A549 (cell line): ENCODE data around the gene CYB561D1. TPM values are rescaled to one million over a fixed set of nuclear protein-coding genes. Genes with fewer than 3 reads are reported as not detected.
A peak's percentile ranks its signal among the peaks of the same experiment; 100 is the strongest.

ENCODE experiments used
- ATAC-seq, 2 experiments: fragments of 200-7000 bp in 1 of 2; fragments of >200 bp in 1 of 2; cut with Nextera tagmentation in 1 of 2; cut with Tn5 transposase in 1 of 2; 3 replicates each; pipeline versions ENCODE4 v1.8.0 to v1.9.1; 2018 to 2020; ENCODE audit warnings: mild to moderate bottlenecking in 1 of 2, moderate library complexity in 1 of 2
- CTCF ChIA-PET: fragments of 300-600 bp; sonication (Branson Sonifier 250); formaldehyde crosslinking; extraction: SDS; loops from one replicate; lab custom pipeline; 2021; ENCODE audit warnings: antibody characterized with exemption, inconsistent platforms; lab: Yijun Ruan, JAX
- POLR2A ChIA-PET: fragments of 350-600 bp; formaldehyde crosslinking; extraction: SDS; loops from one replicate; lab custom pipeline; 2021; ENCODE audit warnings: antibody characterized with exemption, inconsistent platforms; lab: Yijun Ruan, JAX
- DNase-seq, 2 experiments: peaks; one replicate each; pipeline versions ENCODE4 v3.0.0 to v3.0.0-alpha.2; 2011 to 2016; ENCODE audit warnings: low read depth in 1 of 2, low spot score in 1 of 2
- FAIRE-seq: peaks from 2 replicates; lab custom pipeline; 2011; peaks lifted over from hg19 to GRCh38; lab: Jason Lieb, UNC
- H3K27ac ChIP-seq, 2 experiments: fragments of >200 bp; sonication (Bioruptor Twin); formaldehyde crosslinking; 3 replicates each; pipeline ENCODE4 v1.5.1; 2016 to 2017
- H3K4me1 ChIP-seq: fragments of >200 bp; sonication (Bioruptor Twin); formaldehyde crosslinking; 3 replicates; pipeline ENCODE4 v1.6.1; 2016
- H3K4me2 ChIP-seq: fragments of >200 bp; sonication (Bioruptor Twin); formaldehyde crosslinking; 3 replicates; pipeline ENCODE4 v1.6.1; 2016
- H3K4me3 ChIP-seq: fragments of >200 bp; sonication (Bioruptor Twin); formaldehyde crosslinking; 3 replicates; pipeline ENCODE4 v1.5.1; 2016
- H3K9me3 ChIP-seq: fragments of >200 bp; sonication (Bioruptor Twin); formaldehyde crosslinking; 3 replicates; pipeline ENCODE4 v1.6.1; 2016
- ATOH8 ChIP-seq: fragments of 250-450 bp; sonication (Bioruptor Pico); IDR thresholded peaks from 2 replicates; pipeline ENCODE4 v1.5.0; 2020; ENCODE audit warnings: low read depth, mild to moderate bottlenecking, moderate library complexity
- BCL3 ChIP-seq: fragments of >200 bp; sonication (Bioruptor Twin); formaldehyde crosslinking; IDR thresholded peaks from 3 replicates; pipeline ENCODE4 v1.6.1; 2016
- CBX2 ChIP-seq: fragments of 200-600 bp; sonication (generic); IDR thresholded peaks from 2 replicates; pipeline ENCODE4 v1.6.1; 2016; ENCODE audit warnings: low read depth, mild to moderate bottlenecking, borderline replicate concordance
- CBX8 ChIP-seq: fragments of 200-600 bp; sonication (generic); IDR thresholded peaks from 2 replicates; pipeline ENCODE4 v1.6.1; 2016
- CEBPB ChIP-seq, 2 experiments: fragments of >200 bp in 1 of 2; sonication (Bioruptor Twin) in 1 of 2; formaldehyde crosslinking in 1 of 2; IDR thresholded peaks; 2 replicates each; pipeline ENCODE4 v1.6.1; 2012 to 2016
- CHD2 ChIP-seq: fragments of 150-350 bp; IDR thresholded peaks from 2 replicates; pipeline ENCODE4 v1.6.1; 2014; ENCODE audit warnings: low read length; ENCODE audit not compliant: partially characterized antibody
- EHF ChIP-seq: fragments of 250-450 bp; sonication (Bioruptor Pico); IDR thresholded peaks from 2 replicates; pipeline ENCODE4 v1.5.0; 2020; ENCODE audit warnings: mild to moderate bottlenecking
- EHMT2 ChIP-seq: fragments of 200-600 bp; sonication (generic); IDR thresholded peaks from 2 replicates; pipeline ENCODE4 v1.6.1; 2016; ENCODE audit warnings: antibody characterized with exemption, low read depth, mild to moderate bottlenecking, moderate library complexity
- EP300 ChIP-seq, 2 experiments: fragments of >200 bp; sonication (Bioruptor Twin); formaldehyde crosslinking; IDR thresholded peaks; 2 replicates in 1 of 2; 3 replicates in 1 of 2; pipeline ENCODE4 v1.6.1; 2016 to 2017
- ESRRA ChIP-seq: fragments of 150-350 bp; IDR thresholded peaks from 2 replicates; pipeline ENCODE4 v1.6.1; 2014; ENCODE audit warnings: mild to moderate bottlenecking, low read length, borderline replicate concordance
- FOSB ChIP-seq: fragments of 250-450 bp; sonication (Bioruptor Pico); IDR thresholded peaks from 2 replicates; pipeline ENCODE4 v1.5.0; 2020; ENCODE audit warnings: mild to moderate bottlenecking, moderate library complexity
- FOXS1 ChIP-seq: fragments of 250-450 bp; sonication (Bioruptor Pico); IDR thresholded peaks from 2 replicates; pipeline ENCODE4 v1.5.0; 2020; ENCODE audit warnings: mild to moderate bottlenecking, moderate library complexity
- HES2 ChIP-seq: fragments of >200 bp; sonication (Bioruptor Twin); formaldehyde crosslinking; IDR thresholded peaks from 2 replicates; pipeline ENCODE4 v1.6.1; 2016
- JUN ChIP-seq, 2 experiments: fragments of >200 bp; sonication (Bioruptor Twin); formaldehyde crosslinking; IDR thresholded peaks; 2 replicates in 1 of 2; 3 replicates in 1 of 2; pipeline ENCODE4 v1.6.1; 2016 to 2017
- KDM1A ChIP-seq: fragments of 200-600 bp; sonication (generic); IDR thresholded peaks from 2 replicates; pipeline ENCODE4 v1.6.1; 2016; ENCODE audit warnings: low read depth, mild to moderate bottlenecking
- KDM5A ChIP-seq: fragments of 200-600 bp; sonication (generic); IDR thresholded peaks from 2 replicates; pipeline ENCODE4 v1.6.1; 2016; ENCODE audit warnings: antibody characterized with exemption, mild to moderate bottlenecking
- MAFK ChIP-seq: fragments of 450-650 bp; IDR thresholded peaks from 2 replicates; pipeline ENCODE4 v1.6.1; 2014; ENCODE audit not compliant: partially characterized antibody
- MAX ChIP-seq: IDR thresholded peaks from 2 replicates; pipeline ENCODE4 v1.6.1; 2012
- NR3C1 ChIP-seq: fragments of >200 bp; sonication (Bioruptor Twin); formaldehyde crosslinking; IDR thresholded peaks from 3 replicates; pipeline ENCODE4 v1.6.1; 2017
- PBX3 ChIP-seq: IDR thresholded peaks from 2 replicates; pipeline ENCODE4 v1.6.1; 2012
- POLR2AphosphoS2 ChIP-seq: conservative IDR thresholded peaks from 2 replicates; pipeline ENCODE4 v1.6.1; 2012; ENCODE audit warnings: low read length, improper control_type of control experiment, inconsistent platforms
- RFX5 ChIP-seq: fragments of 450-650 bp; IDR thresholded peaks from 2 replicates; pipeline ENCODE4 v1.7.1; 2014; ENCODE audit warnings: antibody characterized with exemption, mild to moderate bottlenecking, moderate library complexity
- SMC3 ChIP-seq: fragments of >200 bp; sonication (Bioruptor Twin); formaldehyde crosslinking; IDR thresholded peaks from 3 replicates; pipeline ENCODE4 v1.6.1; 2018; ENCODE audit warnings: inconsistent platforms
- SREBF2 ChIP-seq: fragments of 450-650 bp; IDR thresholded peaks from 2 replicates; pipeline ENCODE4 v1.6.1; 2014; ENCODE audit warnings: mild to moderate bottlenecking, moderate library complexity
- TFCP2L1 ChIP-seq: fragments of 250-450 bp; sonication (Bioruptor Pico); IDR thresholded peaks from 2 replicates; pipeline ENCODE4 v1.5.0; 2021; ENCODE audit warnings: mild to moderate bottlenecking
- ZC3H11A ChIP-seq: fragments of 450-650 bp; IDR thresholded peaks from 2 replicates; pipeline ENCODE4 v1.6.1; 2014; ENCODE audit warnings: antibody characterized with exemption, mild to moderate bottlenecking
- ZFP36 ChIP-seq: fragments of 450-650 bp; IDR thresholded peaks from 2 replicates; pipeline ENCODE4 v1.6.1; 2014; ENCODE audit warnings: borderline replicate concordance; ENCODE audit not compliant: partially characterized antibody
- ZNF302 ChIP-seq: fragments of 250-450 bp; sonication (Bioruptor Pico); IDR thresholded peaks from 2 replicates; pipeline ENCODE4 v1.9.0; 2021; ENCODE audit warnings: inconsistent platforms, mild to moderate bottlenecking, moderate library complexity
- WGBS: methylation state at CpG from one replicate; pipeline ENCODE4 v1.1.6; 2017; ENCODE audit errors: missing lambda C conversion rate; 5-methylcytosine and 5-hydroxymethylcytosine counted together
- polyA plus RNA-seq, 4 experiments: library from polyadenylated mRNA; depleted of rRNA in 3 of 4; stranded (reverse); fragments of >200 nt; fragmentation: RNase III in 1 of 4; extraction: RNeasy Plus Mini Kit Qiagen cat#74134 plus additional on column Dnase treatment in 1 of 4; gene quantifications; 2 replicates in 3 of 4; 3 replicates in 1 of 4; pipeline ENCODE4 v1.2.3, GENCODE V29; 2011 to 2017

The CYB561D1 gene
- polyA plus RNA-seq, 2 of the 4 experiments (the other 2 are of a cell fraction) = 4.0 to 5.2 TPM

GRCh38 chr1:109484519-109484975, 9.3 kb upstream of the CYB561D1 start:
- ATAC-seq = peak in 1 of 2 experiments; percentile 10; a peak in 3 of 6 replicates

GRCh38 chr1:109485001-109485400, 8.9 kb upstream of the CYB561D1 start:
- 23% methylated on average over 3 of the region's 3 CpGs for WGBS

More at GRCh38 chr1:109484519-109484975, 9.3 kb upstream of the CYB561D1 start:
- no peak for FAIRE-seq
- Histone ChIP-seq H3K27ac (peak overlapping the region; percentile 96 to 99), H3K4me1 (peaks cover 6% of the 10 kb centered on the region; the same call in 2 of the 3 replicates), H3K4me3 (peak overlapping the region; percentile 60), H3K4me2 (peak overlapping the region; percentile 91), H3K9me3 (no peaks in the 10 kb centered on the region)
- POLR2A ChIA-PET = interaction anchor here (1.1 to 2.2 kb wide), 3 partner anchors 9 to 46 kb away, joined by 3 to 9 read pairs (median 6); partner anchors contain the start of gene CYB561D1
- CTCF ChIA-PET = interaction anchor here (0.8 to 23.6 kb wide), 6 partner anchors 9 to 47 kb away, joined by 3 to 749 read pairs (median 14); partner anchors contain the start of genes CYB561D1 and GPR61
- WGBS = 59% methylated on average over 15 of the region's 15 CpGs
- no peak for TF ChIP-seq EHMT2
- no peak for TF ChIP-seq FOXS1
- no peak for TF ChIP-seq MAFK
- no peak for TF ChIP-seq ATOH8
- no peak for TF ChIP-seq ZC3H11A
- no peak for TF ChIP-seq KDM1A
- no peak for TF ChIP-seq JUN (IDR thresholded peaks at IDR 0.05)
- no peak for TF ChIP-seq BCL3
- no peak for TF ChIP-seq ZNF302 (CRISPR knock-in tag)
- no peak for TF ChIP-seq SMC3
- no peak for TF ChIP-seq KDM5A
- no peak for TF ChIP-seq ESRRA
- no peak for TF ChIP-seq SREBF2
- no peak for TF ChIP-seq CHD2
- DNase-seq = no peak

More at GRCh38 chr1:109485001-109485400, 8.9 kb upstream of the CYB561D1 start:
- CTCF ChIA-PET = interaction anchor here (0.8 to 23.6 kb wide), 7 partner anchors 9 to 47 kb away, joined by 3 to 749 read pairs (median 4); partner anchors contain the start of genes CYB561D1 and GPR61
- no peak for TF ChIP-seq ATOH8
- no peak for TF ChIP-seq POLR2AphosphoS2
- no peak for TF ChIP-seq PBX3
- no peak for TF ChIP-seq EHF (CRISPR knock-in tag)
- TF ChIP-seq CBX2 = no peak
- TF ChIP-seq CHD2 = no peak
- TF ChIP-seq JUN (IDR thresholded peaks at IDR 0.05) = no peak
- TF ChIP-seq BCL3 = no peak
- TF ChIP-seq CEBPB (IDR thresholded peaks at IDR 0.05) = no peak
- no peak for TF ChIP-seq RFX5
- TF ChIP-seq EP300 (IDR thresholded peaks at IDR 0.05) = no peak
- no peak for TF ChIP-seq ZFP36
- no peak for TF ChIP-seq NR3C1
- no peak for TF ChIP-seq HES2
- TF ChIP-seq MAX = no peak
- TF ChIP-seq FOSB (CRISPR knock-in tag) = no peak
- TF ChIP-seq TFCP2L1 = no peak
- TF ChIP-seq CBX8 = no peak
- no peak for TF ChIP-seq SREBF2
- Histone ChIP-seq H3K4me2 (peak overlapping the region; percentile 91), H3K27ac (peak overlapping the region in 1 of 2 experiments; percentile 99; a peak in 2 of 6 replicates), H3K4me1 (peaks cover 6% of the 10 kb centered on the region; the same call in 2 of the 3 replicates), H3K4me3 (no peak overlapping the region), H3K9me3 (no peaks in the 10 kb centered on the region)
- ATAC-seq (no peak), FAIRE-seq (no peak), DNase-seq (no peak)
- POLR2A ChIA-PET = no interaction called here
